ENCODE results near the gene SLC4A8. TPM values are rescaled to one million over a fixed set of nuclear protein-coding genes. Genes with fewer than 3 reads are reported as not detected.

The SLC4A8 gene
- total and polyA plus RNA-seq, 9 of the 15 experiments (the other 6 are each of a cell fraction or from before 2014, with no cell fraction given), result 0.04 to 1.5 (median 0.12) TPM; not detected in 2

Other genes with a start within 250 kb of the SLC4A8 start
- gene POU6F1, start 206.8 kb upstream of the SLC4A8 start, total RNA-seq (2014; rRNA removed), result 0.36 and 1.3 TPM in 2 replicates
- gene POU6F1, start 206.8 kb upstream of the SLC4A8 start, total RNA-seq (2014; rRNA removed; fragmentation: Illumina TruSeq; extraction: Trizol), result 1.4 and 2.0 TPM in 2 replicates
- 0.98 and 1.1 TPM in 2 replicates for gene POU6F1, start 206.8 kb upstream of the SLC4A8 start, total RNA-seq (2015; rRNA removed; fragmentation: Illumina TruSeq; extraction: Trizol)
- gene POU6F1, start 206.8 kb upstream of the SLC4A8 start, total RNA-seq (2021), result 3.3 and 4.0 TPM in 2 replicates
- 3.0 and 3.4 TPM in 2 replicates for gene POU6F1, start 206.8 kb upstream of the SLC4A8 start, polyA plus RNA-seq (2011; rRNA removed)
- gene POU6F1, start 206.8 kb upstream of the SLC4A8 start, polyA plus RNA-seq (2014; fragmentation: Illumina TruSeq; extraction: Trizol), result 1.1 and 1.4 TPM in 2 replicates
- gene POU6F1, start 206.8 kb upstream of the SLC4A8 start, polyA plus RNA-seq (2014; fragmentation: Nextera tagmentation; extraction: Ambion mirVana), result under 1 TPM; 0.14 to 0.25 TPM
- 0.78 and 1.4 TPM in 2 replicates for gene POU6F1, start 206.8 kb upstream of the SLC4A8 start, polyA plus RNA-seq (2014; rRNA removed)
- gene DAZAP2, start 186.0 kb upstream of the SLC4A8 start, total RNA-seq (2014; rRNA removed), result 111 and 116 TPM in 2 replicates
- gene DAZAP2, start 186.0 kb upstream of the SLC4A8 start, total RNA-seq (2014; rRNA removed; fragmentation: Illumina TruSeq; extraction: Trizol), result 144 and 149 TPM in 2 replicates
- 194 and 195 TPM in 2 replicates for gene DAZAP2, start 186.0 kb upstream of the SLC4A8 start, total RNA-seq (2015; rRNA removed; fragmentation: Illumina TruSeq; extraction: Trizol)
- gene DAZAP2, start 186.0 kb upstream of the SLC4A8 start, total RNA-seq (2021), result 129 and 132 TPM in 2 replicates
- 329 and 342 TPM in 2 replicates for gene DAZAP2, start 186.0 kb upstream of the SLC4A8 start, polyA plus RNA-seq (2011; rRNA removed)
- gene DAZAP2, start 186.0 kb upstream of the SLC4A8 start, polyA plus RNA-seq (2014; fragmentation: Illumina TruSeq; extraction: Trizol), result 276 and 289 TPM in 2 replicates
- gene DAZAP2, start 186.0 kb upstream of the SLC4A8 start, polyA plus RNA-seq (2014; fragmentation: Nextera tagmentation; extraction: Ambion mirVana), result 100 to 1,000 TPM; 364 to 668 TPM
- 227 and 282 TPM in 2 replicates for gene DAZAP2, start 186.0 kb upstream of the SLC4A8 start, polyA plus RNA-seq (2014; rRNA removed)
- gene SMAGP, start 154.4 kb upstream of the SLC4A8 start, total RNA-seq (2014; rRNA removed), result 23.1 and 26.4 TPM in 2 replicates
- gene SMAGP, start 154.4 kb upstream of the SLC4A8 start, total RNA-seq (2014; rRNA removed; fragmentation: Illumina TruSeq; extraction: Trizol), result 26.5 and 31.6 TPM in 2 replicates
- gene SMAGP, start 154.4 kb upstream of the SLC4A8 start, total RNA-seq (2015; rRNA removed; fragmentation: Illumina TruSeq; extraction: Trizol), result 24.9 and 25.3 TPM in 2 replicates
- gene SMAGP, start 154.4 kb upstream of the SLC4A8 start, total RNA-seq (2021), result 29.7 and 35.9 TPM in 2 replicates
- 52.2 and 62.3 TPM in 2 replicates for gene SMAGP, start 154.4 kb upstream of the SLC4A8 start, polyA plus RNA-seq (2011; rRNA removed)
- 45.9 and 53.9 TPM in 2 replicates for gene SMAGP, start 154.4 kb upstream of the SLC4A8 start, polyA plus RNA-seq (2014; fragmentation: Illumina TruSeq; extraction: Trizol)
- 10 to 100 TPM; 26.0 to 29.9 TPM for gene SMAGP, start 154.4 kb upstream of the SLC4A8 start, polyA plus RNA-seq (2014; fragmentation: Nextera tagmentation; extraction: Ambion mirVana)
- gene SMAGP, start 154.4 kb upstream of the SLC4A8 start, polyA plus RNA-seq (2014; rRNA removed), result 33.6 and 35.3 TPM in 2 replicates
- 0.20 TPM in 1 of 2 replicates, not detected in the other for gene BIN2, start 100.7 kb upstream of the SLC4A8 start, total RNA-seq (2014; rRNA removed)
- gene BIN2, start 100.7 kb upstream of the SLC4A8 start, total RNA-seq (2014; rRNA removed; fragmentation: Illumina TruSeq; extraction: Trizol), result 0.18 and 0.38 TPM in 2 replicates
- 0.22 and 0.23 TPM in 2 replicates for gene BIN2, start 100.7 kb upstream of the SLC4A8 start, total RNA-seq (2015; rRNA removed; fragmentation: Illumina TruSeq; extraction: Trizol)
- gene BIN2, start 100.7 kb upstream of the SLC4A8 start, total RNA-seq (2021), result 0.29 and 0.45 TPM in 2 replicates
- gene BIN2, start 100.7 kb upstream of the SLC4A8 start, polyA plus RNA-seq (2011; rRNA removed), result 0.20 and 0.28 TPM in 2 replicates
- gene BIN2, start 100.7 kb upstream of the SLC4A8 start, polyA plus RNA-seq (2014; fragmentation: Illumina TruSeq; extraction: Trizol), result 0.33 and 0.39 TPM in 2 replicates
- gene BIN2, start 100.7 kb upstream of the SLC4A8 start, polyA plus RNA-seq (2014; fragmentation: Nextera tagmentation; extraction: Ambion mirVana), result under 1 TPM; 0.04 to 0.11 TPM
- gene BIN2, start 100.7 kb upstream of the SLC4A8 start, polyA plus RNA-seq (2014; rRNA removed), result 0.28 and 0.30 TPM in 2 replicates
- gene CELA1, start 78.2 kb upstream of the SLC4A8 start, total RNA-seq (2014; rRNA removed), result not detected in 2 replicates
- gene CELA1, start 78.2 kb upstream of the SLC4A8 start, total RNA-seq (2014; rRNA removed; fragmentation: Illumina TruSeq; extraction: Trizol), result not detected in 2 replicates
- gene CELA1, start 78.2 kb upstream of the SLC4A8 start, total RNA-seq (2015; rRNA removed; fragmentation: Illumina TruSeq; extraction: Trizol), result not detected in 2 replicates
- gene CELA1, start 78.2 kb upstream of the SLC4A8 start, total RNA-seq (2021), result 0.22 TPM in 1 of 2 replicates, not detected in the other
- gene CELA1, start 78.2 kb upstream of the SLC4A8 start, polyA plus RNA-seq (2011; rRNA removed), result not detected in 2 replicates
- gene CELA1, start 78.2 kb upstream of the SLC4A8 start, polyA plus RNA-seq (2014; fragmentation: Illumina TruSeq; extraction: Trizol), result not detected in 2 replicates
- under 1 TPM; 0.06 to 0.27 TPM for gene CELA1, start 78.2 kb upstream of the SLC4A8 start, polyA plus RNA-seq (2014; fragmentation: Nextera tagmentation; extraction: Ambion mirVana)
- gene CELA1, start 78.2 kb upstream of the SLC4A8 start, polyA plus RNA-seq (2014; rRNA removed), result not detected in 2 replicates
- 7.4 and 12.3 TPM in 2 replicates for gene GALNT6, start 33.4 kb upstream of the SLC4A8 start, total RNA-seq (2014; rRNA removed)
- 4.5 and 5.1 TPM in 2 replicates for gene GALNT6, start 33.4 kb upstream of the SLC4A8 start, total RNA-seq (2014; rRNA removed; fragmentation: Illumina TruSeq; extraction: Trizol)
- gene GALNT6, start 33.4 kb upstream of the SLC4A8 start, total RNA-seq (2015; rRNA removed; fragmentation: Illumina TruSeq; extraction: Trizol), result 1.8 and 2.7 TPM in 2 replicates
- 7.7 and 8.8 TPM in 2 replicates for gene GALNT6, start 33.4 kb upstream of the SLC4A8 start, total RNA-seq (2021)
- gene GALNT6, start 33.4 kb upstream of the SLC4A8 start, polyA plus RNA-seq (2011; rRNA removed), result 7.2 and 8.1 TPM in 2 replicates
- gene GALNT6, start 33.4 kb upstream of the SLC4A8 start, polyA plus RNA-seq (2014; fragmentation: Illumina TruSeq; extraction: Trizol), result 6.7 and 8.6 TPM in 2 replicates
- 1 to 10 TPM; 1.5 to 2.4 TPM for gene GALNT6, start 33.4 kb upstream of the SLC4A8 start, polyA plus RNA-seq (2014; fragmentation: Nextera tagmentation; extraction: Ambion mirVana)
- gene GALNT6, start 33.4 kb upstream of the SLC4A8 start, polyA plus RNA-seq (2014; rRNA removed), result 2.8 and 7.0 TPM in 2 replicates
- 0.20 and 0.23 TPM in 2 replicates for gene SCN8A, start 166.4 kb downstream of the SLC4A8 start, total RNA-seq (2014; rRNA removed)
- gene SCN8A, start 166.4 kb downstream of the SLC4A8 start, total RNA-seq (2014; rRNA removed; fragmentation: Illumina TruSeq; extraction: Trizol), result 0.15 and 0.83 TPM in 2 replicates
- gene SCN8A, start 166.4 kb downstream of the SLC4A8 start, total RNA-seq (2015; rRNA removed; fragmentation: Illumina TruSeq; extraction: Trizol), result 0.14 and 0.30 TPM in 2 replicates
- gene SCN8A, start 166.4 kb downstream of the SLC4A8 start, total RNA-seq (2021), result 0.29 and 0.72 TPM in 2 replicates
- 0.10 and 0.15 TPM in 2 replicates for gene SCN8A, start 166.4 kb downstream of the SLC4A8 start, polyA plus RNA-seq (2011; rRNA removed)
- 0.15 and 0.19 TPM in 2 replicates for gene SCN8A, start 166.4 kb downstream of the SLC4A8 start, polyA plus RNA-seq (2014; fragmentation: Illumina TruSeq; extraction: Trizol)
- gene SCN8A, start 166.4 kb downstream of the SLC4A8 start, polyA plus RNA-seq (2014; fragmentation: Nextera tagmentation; extraction: Ambion mirVana), result under 1 TPM in 1 of 2 experiments, not detected in 1; 0.03 TPM
- 0.07 and 0.16 TPM in 2 replicates for gene SCN8A, start 166.4 kb downstream of the SLC4A8 start, polyA plus RNA-seq (2014; rRNA removed)

Measured in K562 (cell line).